ENCODE results near the gene LTBP2.

The LTBP2 gene

DNA sequence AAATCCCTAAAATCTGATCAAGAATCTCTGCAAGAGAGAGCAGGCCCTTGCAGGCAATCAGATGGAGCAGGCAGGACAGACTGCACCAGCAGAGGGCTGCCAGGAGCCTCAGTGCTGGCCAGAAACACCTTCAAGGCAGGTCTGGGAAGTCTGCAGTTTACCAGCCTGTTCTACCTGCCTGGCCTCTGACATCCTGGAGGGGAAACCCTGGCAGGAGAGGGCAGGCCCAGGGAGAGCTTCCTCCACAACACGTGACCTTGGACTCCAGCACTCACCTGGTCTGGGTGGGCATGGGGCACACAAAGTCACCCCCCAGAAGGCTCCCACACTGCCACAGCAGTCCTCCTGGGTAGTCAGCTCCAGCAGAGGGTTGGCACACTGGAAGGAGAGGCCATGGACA lies 62.4 kb downstream of the LTBP2 start:
- TF ChIP-seq CTCF (IDR thresholded peaks at IDR 0.05; ENCODE audit: low read length) (no peak), EZH2phosphoT487 (IDR thresholded peaks at IDR 0.05; ENCODE audit: low read length) (no peak), EZH2 (optimal IDR thresholded peaks at IDR 0.05; ENCODE audit: low read depth, low read length) (no peak)
- H3K9ac ChIP-seq (ENCODE audit: low read length) = no peak overlapping the region

GRCh38 chr14:74548881-74549280 lies 63.2 kb downstream of the LTBP2 start:
- Histone ChIP-seq H3K9me3 (replicated peaks; ENCODE audit: insufficient read depth, low read length) (no peaks in the 10 kb centered on the region), H3K27me3 (replicated peaks; ENCODE audit: insufficient read depth, low read length) (0 out of 2 replicates have a peak, but pooled peaks cover 4% of the 10 kb centered on the region), H3K9me2 (replicated peaks; ENCODE audit: insufficient read depth, low read length) (no peaks in the 10 kb centered on the region), H3K36me3 (replicated peaks; ENCODE audit: insufficient read depth, low read length) (no peaks in the 10 kb centered on the region), H3K4me2 (ENCODE audit: low read depth, low read length) (no peak overlapping the region), H3K27ac (ENCODE audit: low read length) (no peak overlapping the region), H3K4me1 (ENCODE audit: low read length) (no peaks in the 10 kb centered on the region), H3K4me3 (ENCODE audit: low read length) (no peak overlapping the region), H3K9ac (ENCODE audit: low read length) (no peak overlapping the region), H3K79me2 (ENCODE audit: low read length) (no peaks in the 10 kb centered on the region), H3F3A (ENCODE audit: insufficient read depth, low read length) (no peaks in the 10 kb centered on the region), H4K20me1 (ENCODE audit: insufficient read depth, low read length) (no peaks in the 10 kb centered on the region), H2AFZ (ENCODE audit: low read length) (no peak overlapping the region)
- TF ChIP-seq EZH2 (optimal IDR thresholded peaks at IDR 0.05; ENCODE audit: low read depth, low read length) (no peak), EZH2phosphoT487 (IDR thresholded peaks at IDR 0.05; ENCODE audit: low read length) (no peak), CTCF (IDR thresholded peaks at IDR 0.05; ENCODE audit: low read length) (no peak)
- no peak for DNase-seq

More for the DNA sequence above, 62.4 kb downstream of the LTBP2 start:
- no peaks in the 10 kb centered on the region for H3K4me1 ChIP-seq (ENCODE audit: low read length)
- no peak overlapping the region for H3K27ac ChIP-seq (ENCODE audit: low read length)
- H3K4me2 ChIP-seq (ENCODE audit: low read depth, low read length) = no peak overlapping the region
- H3K79me2 ChIP-seq (ENCODE audit: low read length) = no peaks in the 10 kb centered on the region
- no peak for DNase-seq
- no peaks in the 10 kb centered on the region for H3F3A ChIP-seq (ENCODE audit: insufficient read depth, low read length)
- H3K27me3 ChIP-seq (replicated peaks; ENCODE audit: insufficient read depth, low read length) = 0 out of 2 replicates have a peak, but pooled peaks cover under 1% of the 10 kb centered on the region
- no peaks in the 10 kb centered on the region for H4K20me1 ChIP-seq (ENCODE audit: insufficient read depth, low read length)
- no peaks in the 10 kb centered on the region for H3K9me3 ChIP-seq (replicated peaks; ENCODE audit: insufficient read depth, low read length)
- no peaks in the 10 kb centered on the region for H3K36me3 ChIP-seq (replicated peaks; ENCODE audit: insufficient read depth, low read length)
- no peak overlapping the region for H2AFZ ChIP-seq (ENCODE audit: low read length)
- H3K4me3 ChIP-seq (ENCODE audit: low read length) = no peak overlapping the region
- no peaks in the 10 kb centered on the region for H3K9me2 ChIP-seq (replicated peaks; ENCODE audit: insufficient read depth, low read length)

DNA sequence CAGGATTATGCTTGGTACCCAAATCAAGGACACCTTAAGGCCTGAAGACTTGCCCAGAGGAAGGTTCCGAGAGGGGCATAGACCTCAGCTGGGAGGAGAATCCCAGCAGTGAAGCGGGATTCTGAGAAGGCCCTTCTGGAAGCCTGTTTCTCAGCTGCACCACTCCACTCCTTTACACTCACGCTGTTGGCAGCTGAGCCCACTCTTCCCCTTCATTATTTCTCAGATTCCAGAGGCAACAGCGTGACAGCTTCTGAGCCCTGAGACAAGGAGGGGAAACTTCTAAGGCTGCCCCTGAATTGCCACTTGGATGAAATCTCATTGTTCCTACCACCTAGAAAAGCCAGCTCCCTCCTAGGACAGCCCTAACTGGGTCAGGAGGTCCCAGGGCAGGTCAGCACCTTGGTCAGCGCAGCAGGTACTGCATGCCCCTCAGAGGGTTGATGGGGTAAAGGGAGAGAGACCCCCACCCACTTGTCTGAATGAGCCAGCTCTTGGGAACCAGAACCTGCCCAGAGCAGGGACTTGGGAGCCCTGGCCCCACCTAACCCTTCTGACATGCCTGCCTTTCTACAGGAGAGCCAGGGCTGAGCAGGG lies 64.6 kb downstream of the LTBP2 start:
- Histone ChIP-seq H3K79me2 (ENCODE audit: low read length) (no peaks in the 10 kb centered on the region), H3K36me3 (replicated peaks; ENCODE audit: insufficient read depth, low read length) (no peaks in the 10 kb centered on the region), H3K4me2 (ENCODE audit: low read depth, low read length) (no peak overlapping the region), H4K20me1 (ENCODE audit: insufficient read depth, low read length) (no peaks in the 10 kb centered on the region), H3K9me2 (replicated peaks; ENCODE audit: insufficient read depth, low read length) (no peaks in the 10 kb centered on the region), H3K9me3 (replicated peaks; ENCODE audit: insufficient read depth, low read length) (no peaks in the 10 kb centered on the region), H3K4me1 (ENCODE audit: low read length) (no peaks in the 10 kb centered on the region), H3F3A (ENCODE audit: insufficient read depth, low read length) (no peaks in the 10 kb centered on the region), H3K9ac (ENCODE audit: low read length) (no peak overlapping the region), H3K4me3 (ENCODE audit: low read length) (no peak overlapping the region), H3K27ac (ENCODE audit: low read length) (no peak overlapping the region), H3K27me3 (replicated peaks; ENCODE audit: insufficient read depth, low read length) (0 out of 2 replicates have a peak, but pooled peaks cover 4% of the 10 kb centered on the region), H2AFZ (ENCODE audit: low read length) (no peak overlapping the region)
- TF ChIP-seq CTCF (IDR thresholded peaks at IDR 0.05; ENCODE audit: low read length) (no peak), EZH2phosphoT487 (IDR thresholded peaks at IDR 0.05; ENCODE audit: low read length) (no peak), EZH2 (optimal IDR thresholded peaks at IDR 0.05; ENCODE audit: low read depth, low read length) (no peak)
- no peak for DNase-seq

Measured in MM.1S (cell line).